ENCODE results near the gene AVPR2.
A peak's percentile ranks its signal among the peaks of the same experiment; 100 is the strongest.

Gene AVPR2

DNA sequence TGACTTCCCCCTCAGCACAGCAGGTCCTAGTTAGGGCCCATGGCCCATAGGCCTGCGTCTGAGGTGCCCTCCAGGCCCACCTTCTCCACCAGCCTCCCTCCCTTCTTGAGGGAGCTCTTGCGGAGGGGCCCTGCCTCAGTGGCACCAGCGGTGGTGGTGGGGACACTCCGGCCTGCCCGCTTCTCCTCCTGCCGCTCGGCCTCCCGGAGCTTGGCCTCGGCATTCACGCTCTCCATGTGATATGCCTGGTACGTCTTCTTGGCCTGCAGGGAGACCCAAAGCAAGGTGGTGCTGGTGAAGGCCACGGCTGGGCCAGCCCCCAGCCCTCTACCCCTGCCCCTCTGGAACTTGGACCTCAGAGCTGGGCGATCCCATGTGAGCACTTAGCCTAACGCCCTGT is 16.1 kb downstream of the AVPR2 start:
- no peak for DNase-seq

DNA sequence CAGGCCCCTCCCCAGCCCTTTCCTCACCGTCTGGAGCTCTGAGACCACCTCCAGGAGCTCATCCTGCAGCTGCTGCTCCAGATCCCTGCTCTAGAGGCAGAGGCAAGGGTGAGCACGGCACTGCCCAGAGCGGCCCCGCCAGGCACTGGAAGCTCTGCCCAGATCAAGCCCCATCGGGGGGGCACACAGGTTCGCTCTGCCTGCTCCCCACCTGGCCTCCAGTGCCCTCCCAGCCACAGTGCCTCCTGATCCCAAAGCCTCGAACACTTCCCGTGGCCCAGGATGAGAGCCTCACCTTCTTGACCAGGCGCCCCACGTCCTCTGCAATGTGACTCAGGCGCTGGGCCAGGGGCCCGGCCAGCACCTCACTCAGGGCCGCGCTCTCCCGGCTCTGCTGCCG is 16.6 kb downstream of the AVPR2 start:
- no peak for DNase-seq

DNA sequence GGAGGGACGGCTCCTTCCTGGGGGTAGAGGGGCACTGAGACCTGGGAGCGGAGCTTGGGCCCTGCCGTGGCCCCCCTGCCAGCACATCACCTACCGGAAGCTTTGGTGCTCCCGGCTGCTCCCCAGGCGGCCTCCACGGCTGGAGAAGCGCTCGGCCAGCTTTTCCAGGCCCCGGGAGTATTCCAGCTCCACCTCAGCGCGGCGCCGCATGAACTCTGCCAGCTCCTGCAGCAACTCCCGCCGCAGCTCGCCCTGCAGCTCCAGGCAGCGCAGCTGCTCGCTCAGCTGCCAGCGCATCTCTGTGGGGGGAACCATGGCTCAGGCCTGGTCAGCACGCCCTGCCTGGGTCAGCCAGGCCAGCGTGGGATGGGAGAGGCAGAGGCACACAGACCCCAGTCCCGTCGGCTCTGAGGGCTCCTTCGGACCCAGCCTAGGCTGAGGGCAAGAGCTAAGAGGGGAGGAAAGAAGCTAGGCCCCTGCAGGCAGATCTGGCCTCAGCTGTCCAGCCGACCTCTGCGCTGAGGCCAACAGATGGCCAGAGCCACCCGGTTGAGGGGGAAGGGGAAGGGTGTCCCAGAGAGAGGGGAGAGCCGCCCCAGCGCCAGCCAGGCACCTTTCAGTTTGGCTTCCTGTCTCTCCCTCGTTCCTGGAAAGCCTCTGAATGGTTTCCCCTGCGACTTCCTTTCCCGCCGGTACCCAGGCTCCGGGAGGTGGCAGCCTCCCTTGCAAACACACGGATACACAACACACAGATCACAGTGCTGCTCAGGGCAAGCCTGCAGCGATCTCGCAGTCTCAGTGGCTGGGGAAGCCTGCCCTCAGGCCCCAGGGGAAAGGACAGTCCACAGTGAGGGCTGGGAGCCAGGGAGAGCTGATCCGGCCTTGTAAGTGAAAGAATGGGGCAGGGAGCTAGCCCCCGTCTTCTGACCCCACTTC is 17.3 kb downstream of the AVPR2 start:
- DNase-seq, result no peak

DNA sequence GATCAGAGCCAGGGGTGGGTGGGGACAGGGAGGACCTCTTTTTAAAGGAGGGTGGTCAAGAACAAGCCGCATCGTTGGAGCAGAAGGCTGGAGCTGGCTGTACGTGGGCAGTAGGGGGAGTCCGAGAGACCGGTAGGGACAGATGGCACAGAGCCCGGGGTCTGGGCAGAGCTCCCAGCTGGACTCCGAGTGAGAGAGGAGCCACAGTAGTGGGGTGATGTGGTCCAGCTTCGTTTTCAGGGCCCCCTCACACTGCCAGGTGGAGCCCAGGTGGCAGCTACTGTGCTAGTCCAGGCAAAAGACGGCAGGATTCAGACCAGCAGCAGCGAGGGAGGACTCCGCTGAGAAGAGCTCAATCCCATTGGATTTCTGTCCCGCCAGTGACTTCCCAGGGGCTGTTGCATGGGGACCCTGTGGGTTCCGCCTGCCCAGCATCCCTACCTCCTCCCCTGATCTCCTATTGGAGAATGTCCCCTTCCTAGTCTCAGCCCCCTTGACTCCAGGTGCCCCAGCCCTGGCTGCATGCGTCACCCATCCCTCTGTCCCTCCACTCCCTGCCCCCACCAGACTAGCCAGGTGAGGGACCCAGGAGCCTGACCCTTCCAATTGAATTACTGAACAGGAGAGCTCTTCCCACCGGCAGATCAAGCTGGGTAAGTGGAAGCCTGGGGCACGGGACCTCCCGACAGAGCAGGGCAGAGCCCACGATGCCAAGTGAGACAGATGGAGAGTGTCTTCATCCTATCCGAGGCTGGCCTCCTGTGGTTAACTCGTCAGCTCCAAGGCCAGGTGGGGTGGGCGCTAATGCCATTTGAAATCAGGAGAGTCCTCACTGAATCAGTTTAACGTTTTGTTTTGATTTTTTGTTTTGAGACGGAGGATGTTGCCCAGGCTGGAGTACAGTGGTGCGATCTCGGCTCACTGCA is 18.7 kb downstream of the AVPR2 start:
- DNase-seq, result no peak

DNA sequence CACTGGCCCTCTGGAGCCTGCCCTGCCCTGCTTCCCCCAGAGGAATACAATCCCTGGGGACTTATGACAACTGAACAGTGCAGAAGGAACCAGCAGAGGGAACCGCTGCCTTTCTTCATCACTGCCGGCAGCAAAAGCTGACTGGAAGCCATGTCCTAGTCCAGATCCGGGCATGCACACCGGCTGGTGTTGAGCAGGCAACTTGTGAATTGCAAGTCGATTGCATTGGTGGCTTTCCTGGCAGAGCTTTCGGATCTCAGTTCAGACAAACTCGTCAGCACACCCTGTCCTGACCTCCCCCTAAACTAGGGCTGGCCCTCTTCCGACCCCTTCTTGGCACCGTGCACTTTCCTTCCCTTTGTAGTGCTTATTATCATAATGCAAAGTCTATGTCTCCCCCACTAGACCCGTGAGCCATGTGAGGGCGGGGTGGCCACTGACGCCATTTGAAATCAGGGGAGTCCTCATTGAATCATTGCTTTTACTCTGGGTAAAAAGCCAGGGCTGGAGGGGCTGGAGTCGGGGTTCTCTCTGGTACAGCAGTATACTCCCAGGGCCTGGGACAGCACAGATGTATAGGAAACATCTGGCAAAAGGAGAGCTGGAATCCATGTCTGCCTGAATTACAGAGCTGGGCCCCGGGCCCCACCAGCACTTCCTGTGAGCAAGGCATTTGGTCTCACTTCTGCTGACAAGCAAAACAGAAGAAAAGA is 19.8 kb downstream of the AVPR2 start:
- no peak for DNase-seq

DNA sequence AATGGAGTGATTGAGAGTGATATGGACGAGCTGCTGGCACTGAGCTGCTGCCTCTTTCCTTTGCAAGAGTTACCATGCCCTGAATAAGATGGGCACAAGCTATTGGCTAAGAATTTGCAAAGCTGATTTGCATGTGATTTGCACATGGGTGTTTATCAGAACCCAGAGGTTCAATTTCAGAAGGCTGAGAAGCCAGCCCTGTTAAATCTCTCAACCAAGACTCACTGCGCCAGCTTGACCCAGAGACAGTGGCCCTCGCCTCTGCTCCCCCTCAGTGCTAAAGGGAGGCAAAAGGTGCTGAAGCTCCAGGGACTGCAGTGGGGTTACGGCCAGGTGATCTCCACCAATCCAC is 20.9 kb downstream of the AVPR2 start:
- DNase-seq, result no peak

DNA sequence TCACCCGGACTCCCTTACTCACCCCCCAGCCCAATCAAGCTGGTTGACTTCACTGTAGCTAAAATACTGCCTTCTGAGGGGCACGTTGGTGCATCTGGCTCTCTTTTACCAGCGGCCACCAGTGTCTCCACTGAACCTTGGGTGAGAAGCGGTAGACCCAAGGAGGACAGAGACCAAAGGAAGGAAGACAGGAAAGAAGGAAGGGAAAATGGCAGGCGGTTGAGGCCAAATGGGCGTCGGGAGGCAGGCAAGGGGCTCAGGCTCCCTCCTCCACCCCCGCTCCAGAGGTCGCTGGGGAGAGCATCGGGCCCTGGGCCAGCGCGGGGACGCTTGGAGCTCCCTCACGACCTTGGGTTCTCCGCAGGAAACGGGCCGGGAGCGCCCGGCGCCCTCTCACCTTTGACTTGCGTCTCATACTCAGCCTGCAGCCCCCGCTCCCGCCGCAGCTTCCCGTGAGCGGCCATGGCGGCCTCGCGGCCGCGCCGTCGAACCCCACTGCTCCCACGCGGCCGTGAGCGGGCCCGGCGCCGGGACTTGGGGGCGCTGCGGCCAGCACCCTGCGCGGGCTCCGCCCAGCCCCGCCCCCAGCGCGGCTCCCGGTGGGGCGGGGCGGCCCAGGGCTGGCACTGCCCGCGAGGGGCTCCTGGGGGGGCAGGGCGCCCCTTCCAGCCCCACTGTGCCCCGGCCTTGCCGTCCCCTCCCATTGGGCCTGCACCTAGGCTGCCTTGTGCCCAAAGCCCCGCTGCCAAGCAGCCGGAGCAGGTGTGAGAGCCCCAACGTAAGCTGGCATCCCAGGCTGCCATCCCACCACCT is 21.5 kb downstream of the AVPR2 start, which contains the start of gene ARHGAP4:
TSS of gene ARHGAP4 (minus strand) at position 526 of the 813 bp plus-strand sequence. CDS start at position 464, 62 bp downstream.
- DNase-seq, result no peak

DNA sequence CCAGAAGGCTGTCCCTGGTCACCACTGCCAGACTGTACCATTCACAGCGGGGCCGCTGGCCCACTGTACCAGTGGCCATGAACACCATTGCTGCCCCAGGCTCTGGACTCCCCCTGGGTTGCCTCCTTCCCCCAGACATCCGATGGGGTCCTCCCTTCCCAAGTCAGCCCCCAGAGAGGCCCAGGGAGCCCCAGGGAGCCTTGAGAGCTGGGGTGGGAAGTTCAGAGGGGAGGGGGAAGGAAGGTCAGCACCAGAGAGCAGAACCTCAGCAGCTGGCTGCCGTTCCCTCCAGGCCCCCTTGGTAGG is 22.0 kb downstream of the AVPR2 start:
- DNase-seq, result no peak

DNA sequence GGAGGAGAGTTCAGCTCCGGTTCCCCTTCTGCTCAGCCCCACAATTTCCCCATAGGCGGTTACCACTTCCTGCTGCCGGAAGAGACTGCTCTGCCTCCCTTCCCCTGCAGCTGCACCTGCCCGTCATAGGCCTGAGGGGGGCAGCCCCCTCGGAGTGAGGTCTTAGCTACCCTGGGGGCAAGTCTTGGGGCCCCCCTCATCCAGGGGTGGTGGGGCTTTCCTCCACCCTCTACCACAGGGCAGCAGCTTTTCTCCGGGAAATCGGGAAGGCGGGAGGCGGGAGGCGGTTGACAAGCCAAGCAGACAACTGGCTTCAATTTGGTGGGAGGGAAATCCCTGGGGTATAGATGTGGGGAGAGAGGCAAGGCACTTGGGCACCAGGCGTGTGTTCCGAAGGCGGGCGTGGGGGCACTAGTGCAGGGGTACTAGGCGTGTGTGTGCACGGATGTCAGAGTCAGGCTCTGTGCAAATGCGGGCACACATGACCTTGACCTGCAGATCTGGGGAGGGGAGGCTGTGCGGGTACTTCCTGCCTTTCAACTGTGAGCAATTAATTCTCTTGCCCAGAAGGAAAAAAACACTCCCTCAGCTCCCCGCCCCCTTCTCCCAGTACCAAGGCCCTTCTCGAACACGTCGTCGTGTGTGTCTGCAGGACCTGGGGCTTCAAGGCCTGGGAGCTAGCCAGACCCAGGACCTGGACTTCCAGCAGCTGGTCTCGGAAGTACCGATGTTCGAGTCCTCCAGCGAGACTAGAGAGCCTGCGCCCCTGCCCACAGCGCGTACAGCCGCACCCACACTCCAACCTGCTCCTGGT is 22.6 kb downstream of the AVPR2 start:
- DNase-seq, result no peak

DNA sequence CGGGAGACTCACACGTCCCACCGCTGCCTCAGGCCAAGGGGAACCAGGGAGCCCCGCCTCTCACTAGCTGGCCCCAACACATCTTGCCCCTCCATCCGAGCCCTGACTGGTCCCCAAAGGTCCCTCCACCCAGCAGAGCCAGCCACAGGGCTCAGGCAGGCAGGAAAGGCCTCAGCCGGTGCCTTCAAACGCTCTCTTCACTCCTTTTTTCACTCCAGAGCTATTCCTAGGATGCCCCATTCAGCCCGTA is 23.1 kb downstream of the AVPR2 start:
- DNase-seq, result no peak

DNA sequence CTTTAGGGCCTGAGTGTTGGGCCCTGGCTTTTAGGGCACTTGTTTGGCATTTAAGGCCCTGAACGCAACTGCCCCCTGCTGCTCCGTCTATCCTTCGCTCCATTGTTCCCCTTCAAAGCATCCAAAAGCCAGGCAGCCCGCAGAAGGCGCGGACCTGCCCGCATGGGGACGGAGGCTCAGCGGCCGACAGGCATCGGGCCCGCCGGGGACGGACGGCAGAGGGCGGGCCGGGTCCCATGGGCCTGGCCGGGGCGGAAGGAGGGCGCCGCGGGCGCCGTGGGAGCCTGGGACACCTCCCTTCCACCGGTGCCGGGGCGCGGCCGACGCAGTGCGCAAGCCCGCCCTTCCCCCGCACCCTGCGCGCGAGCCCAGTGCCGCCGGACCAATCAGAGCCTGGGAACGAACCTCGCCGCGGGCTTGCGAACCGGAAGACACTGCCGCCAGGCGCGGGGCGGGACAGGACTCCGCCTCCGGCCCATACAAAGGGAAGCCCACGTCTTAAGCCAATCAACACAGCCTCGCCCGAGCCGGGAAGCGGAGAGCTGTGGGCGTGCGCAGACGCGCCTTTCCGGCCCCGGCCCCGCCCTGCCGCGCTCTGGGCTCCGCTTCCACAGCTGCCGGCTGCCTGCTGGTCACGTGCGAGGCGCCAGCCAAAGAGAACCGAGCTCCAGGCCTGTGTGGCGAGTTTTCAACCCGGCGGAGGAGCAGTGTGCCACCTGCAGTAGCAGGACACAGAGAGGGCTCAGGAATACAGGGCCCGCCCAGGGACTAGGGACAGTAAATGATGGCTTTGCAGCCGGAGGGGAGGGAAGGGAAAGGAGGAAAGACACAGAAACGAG is 23.7 kb downstream of the AVPR2 start:
- peak; percentile 98 to 100 for DNase-seq

DNA sequence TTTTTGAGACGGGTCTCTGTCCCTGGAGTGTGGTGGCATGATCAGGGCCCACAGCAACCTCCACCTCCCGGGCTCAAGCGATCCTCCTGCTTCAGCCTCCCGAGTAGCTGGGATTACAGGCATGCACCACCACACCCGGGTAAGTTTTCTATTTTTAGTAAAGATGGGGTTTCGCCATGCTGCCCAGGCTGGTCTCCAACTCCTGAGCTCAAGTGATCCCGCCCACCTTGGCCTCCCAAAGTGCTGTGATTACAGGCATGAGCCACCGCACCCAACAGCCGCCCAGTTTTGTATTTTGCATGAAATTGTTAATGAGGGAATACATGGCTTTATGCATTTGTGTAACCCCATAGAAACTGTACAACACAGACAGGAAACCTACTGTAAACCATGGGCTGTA is 24.4 kb downstream of the AVPR2 start:
- DNase-seq, result no peak

DNA sequence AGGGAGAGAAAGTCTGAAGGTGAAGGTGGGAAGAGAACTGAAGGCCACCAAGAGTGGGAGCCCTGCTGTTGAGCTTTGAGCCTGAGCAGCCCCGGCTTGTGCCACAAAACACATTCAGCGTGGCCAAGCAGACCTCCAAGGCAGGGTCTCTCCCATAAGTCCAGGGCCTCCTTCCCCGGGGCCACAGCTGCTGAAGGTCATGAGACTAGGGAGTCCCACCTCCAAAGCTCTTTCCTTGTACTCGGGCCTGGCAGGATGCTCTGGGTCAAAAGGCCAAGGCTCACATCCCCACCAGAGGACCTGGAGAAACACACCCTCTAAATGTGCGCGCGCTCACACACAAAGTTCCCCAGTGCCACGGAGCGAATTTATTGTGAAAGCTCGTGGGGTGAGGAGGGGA is 25.1 kb downstream of the AVPR2 start:
- no peak for DNase-seq

DNA sequence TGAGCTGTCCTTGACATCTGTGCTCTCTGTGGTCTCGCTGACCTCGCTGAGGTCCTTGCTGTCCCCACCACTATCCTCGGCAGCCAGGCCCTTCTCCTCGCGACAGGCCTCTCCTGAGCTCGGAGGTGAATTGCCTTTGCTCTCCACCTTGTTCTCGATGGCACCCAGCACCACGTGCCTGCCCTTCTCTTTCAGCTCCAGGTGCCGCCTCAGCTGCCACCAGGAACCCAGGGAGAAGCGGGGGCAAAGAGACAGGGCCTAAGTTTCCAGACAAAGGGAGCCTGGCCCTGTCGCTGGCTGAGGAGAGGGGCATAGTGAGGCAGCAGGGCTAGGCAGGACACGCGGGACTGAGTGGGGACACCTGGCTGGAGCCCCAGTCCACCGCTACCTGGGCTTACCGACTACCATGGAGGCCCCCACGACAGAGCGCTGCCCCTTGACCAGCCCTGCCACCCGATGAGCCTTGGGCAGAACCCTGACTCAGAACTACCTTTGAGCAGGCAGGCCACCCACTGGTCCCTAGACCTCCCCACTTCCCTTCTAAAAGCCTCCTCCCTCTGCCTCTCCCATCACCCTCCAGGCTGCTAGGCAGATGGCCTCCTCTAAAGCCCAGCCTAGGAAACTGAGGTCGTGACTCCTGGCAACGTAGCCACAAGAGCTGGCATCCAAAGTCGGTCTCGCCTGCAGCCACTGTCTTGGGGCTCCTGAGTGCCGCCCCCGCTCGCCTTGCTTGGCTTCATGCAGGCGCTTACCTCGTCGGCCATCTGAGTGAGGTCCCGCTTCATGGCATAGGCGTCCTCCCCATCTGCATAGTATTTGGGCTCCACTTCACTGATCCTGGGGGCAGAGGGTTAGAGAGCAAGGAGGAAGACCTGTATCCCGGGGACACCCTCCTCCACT is 25.8 kb downstream of the AVPR2 start:
- no peak for DNase-seq

DNA sequence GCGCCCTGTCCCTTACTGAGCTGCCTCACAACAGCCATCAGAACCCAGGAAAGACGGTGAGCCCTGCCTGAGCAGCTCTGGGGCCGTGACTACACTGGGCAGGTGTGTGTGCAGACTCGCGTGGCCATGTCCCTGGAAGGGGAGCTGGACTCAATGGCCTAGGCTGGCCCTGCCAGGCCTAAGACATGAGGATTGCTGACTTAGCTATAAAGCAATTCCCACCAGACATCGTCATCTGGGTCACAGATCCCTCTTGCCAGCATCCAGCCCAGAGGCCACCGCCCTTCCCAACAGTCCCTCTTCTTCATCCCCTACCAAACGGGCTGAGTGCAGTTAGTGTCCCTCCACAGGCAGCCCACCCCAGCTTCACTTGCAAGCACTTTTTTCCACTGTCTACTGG is 26.7 kb downstream of the AVPR2 start:
- DNase-seq, result no peak

DNA sequence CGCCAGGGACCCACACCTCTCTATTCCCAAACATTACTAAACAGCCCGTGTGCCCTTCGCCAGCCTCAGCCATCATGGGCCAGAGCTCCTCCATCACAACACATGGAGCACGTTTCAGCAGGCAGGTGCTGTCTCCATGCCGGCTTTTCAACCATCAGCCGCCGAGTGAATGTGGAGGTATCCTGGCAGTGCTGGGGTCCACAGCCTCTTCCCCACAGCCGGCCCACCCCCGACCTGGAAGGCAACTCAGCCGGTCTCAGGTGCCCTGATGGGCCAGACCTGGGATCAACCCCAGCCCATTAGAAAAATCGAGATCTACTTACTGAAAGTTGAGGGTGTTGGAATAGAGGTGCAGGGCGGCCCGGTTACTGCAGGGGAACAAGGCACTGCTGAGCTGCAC is 27.3 kb downstream of the AVPR2 start:
- no peak for DNase-seq

DNA sequence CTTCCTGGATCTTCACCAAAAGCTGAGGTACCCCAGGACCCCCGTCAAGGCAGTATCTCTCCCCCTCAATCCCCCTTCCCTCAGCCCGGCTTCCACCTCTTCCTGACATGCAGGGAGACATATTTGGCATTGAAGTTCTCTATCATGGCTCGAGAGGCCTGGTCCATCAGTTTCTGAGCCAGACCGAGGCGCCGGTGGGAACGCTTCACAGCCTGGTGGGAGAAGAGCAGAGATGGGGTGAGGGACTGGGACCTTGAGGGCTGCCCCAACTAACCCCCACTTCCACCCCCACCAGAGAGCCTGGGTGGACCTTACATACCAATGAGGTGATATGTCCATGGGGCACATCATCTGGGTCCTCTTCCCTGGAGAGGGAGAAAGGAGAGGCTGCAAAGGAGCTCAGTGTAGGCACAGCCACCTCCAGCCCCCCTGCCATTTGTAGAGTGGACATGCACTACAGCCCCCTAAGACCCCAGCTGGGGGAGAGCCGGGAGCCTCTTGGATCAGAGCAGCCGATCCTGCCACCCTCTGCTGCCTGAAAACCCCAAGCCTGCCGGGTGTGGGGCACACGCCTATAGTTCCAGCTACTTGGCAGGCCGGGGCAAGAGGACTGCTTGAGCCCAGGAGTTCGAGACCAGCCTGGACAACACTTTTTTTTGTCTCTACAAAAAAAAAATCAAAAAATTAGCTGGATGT is 27.9 kb downstream of the AVPR2 start:
- no peak for DNase-seq

DNA sequence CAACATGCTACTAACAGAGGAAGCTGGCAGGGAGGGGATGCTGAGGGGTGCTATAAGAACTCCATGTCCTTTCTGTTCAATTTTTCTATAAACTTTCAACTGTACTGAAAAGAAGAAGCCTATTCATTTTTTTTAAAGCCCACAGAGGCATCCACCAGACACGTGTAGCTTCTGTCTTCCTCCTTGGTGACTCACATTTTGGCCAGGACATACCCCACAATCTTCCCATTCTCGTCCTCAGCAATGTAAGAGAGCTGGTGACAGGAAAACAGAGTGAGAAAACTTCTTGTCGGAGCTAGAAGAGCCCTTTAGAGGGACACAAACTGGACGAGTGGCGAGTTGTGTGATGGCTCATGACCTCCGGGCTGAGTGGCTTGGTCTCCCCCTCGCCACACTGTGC is 29.3 kb downstream of the AVPR2 start:
- no peak for DNase-seq

DNA sequence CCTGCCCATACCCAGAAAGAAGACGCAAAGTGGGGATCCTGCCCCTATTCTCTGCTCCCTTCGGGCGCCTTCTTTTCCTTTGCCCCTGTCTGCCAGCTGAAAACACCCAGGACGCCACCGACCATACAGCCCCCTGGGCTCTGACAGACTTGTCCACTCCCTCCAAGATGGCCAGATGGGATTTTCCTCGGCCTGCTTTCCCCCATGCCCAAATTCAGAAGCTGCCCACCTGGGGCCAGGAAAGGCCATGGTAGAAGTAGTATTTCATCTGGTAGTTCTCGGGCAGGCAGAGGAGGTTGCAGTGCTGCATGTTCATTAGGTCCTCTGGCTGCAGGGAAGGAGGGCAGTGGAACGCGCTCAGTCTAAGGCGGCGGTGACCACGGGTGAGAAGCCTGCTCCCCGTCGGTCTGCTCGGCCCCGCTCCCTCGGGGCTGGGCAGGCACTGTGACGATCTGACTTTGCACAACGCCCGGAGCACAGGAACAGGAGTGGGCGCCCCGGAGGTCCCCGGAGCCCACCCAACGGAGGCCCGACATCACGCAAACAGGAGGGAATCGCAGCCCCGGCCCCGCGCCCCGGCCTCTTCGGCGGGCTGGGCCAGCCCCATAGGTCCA is 29.8 kb downstream of the AVPR2 start:
- no peak for DNase-seq

All from NCI-H187 (cell line).